ENCODE data around the gene THBS2.
A peak's percentile ranks its signal among the peaks of the same experiment; 100 is the strongest.

Gene THBS2

DNA sequence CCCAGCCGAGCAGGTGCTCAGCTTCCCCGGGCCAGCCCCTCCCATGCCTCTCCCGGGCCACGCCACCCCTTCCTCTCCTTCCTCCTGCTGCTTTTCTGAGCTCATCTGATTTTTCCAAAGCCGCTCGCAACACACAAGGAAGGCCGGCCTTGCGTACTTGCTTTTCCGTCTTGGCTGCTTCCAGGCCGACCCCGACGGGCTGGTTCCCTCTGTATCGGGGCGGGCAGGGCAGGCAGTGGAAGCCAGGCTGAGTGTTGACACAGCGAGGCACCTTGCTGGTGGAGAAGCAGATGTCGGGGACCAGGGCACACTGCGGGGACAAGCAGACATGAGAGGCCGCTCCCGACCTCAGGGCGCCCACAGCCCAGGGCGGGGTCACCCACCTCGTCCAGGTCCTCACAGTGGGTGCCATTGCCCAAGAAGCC is 21.1 kb downstream of the THBS2 start:
- DNase-seq (ENCODE audit: low spot score) (no peak), FAIRE-seq (no peak)

DNA sequence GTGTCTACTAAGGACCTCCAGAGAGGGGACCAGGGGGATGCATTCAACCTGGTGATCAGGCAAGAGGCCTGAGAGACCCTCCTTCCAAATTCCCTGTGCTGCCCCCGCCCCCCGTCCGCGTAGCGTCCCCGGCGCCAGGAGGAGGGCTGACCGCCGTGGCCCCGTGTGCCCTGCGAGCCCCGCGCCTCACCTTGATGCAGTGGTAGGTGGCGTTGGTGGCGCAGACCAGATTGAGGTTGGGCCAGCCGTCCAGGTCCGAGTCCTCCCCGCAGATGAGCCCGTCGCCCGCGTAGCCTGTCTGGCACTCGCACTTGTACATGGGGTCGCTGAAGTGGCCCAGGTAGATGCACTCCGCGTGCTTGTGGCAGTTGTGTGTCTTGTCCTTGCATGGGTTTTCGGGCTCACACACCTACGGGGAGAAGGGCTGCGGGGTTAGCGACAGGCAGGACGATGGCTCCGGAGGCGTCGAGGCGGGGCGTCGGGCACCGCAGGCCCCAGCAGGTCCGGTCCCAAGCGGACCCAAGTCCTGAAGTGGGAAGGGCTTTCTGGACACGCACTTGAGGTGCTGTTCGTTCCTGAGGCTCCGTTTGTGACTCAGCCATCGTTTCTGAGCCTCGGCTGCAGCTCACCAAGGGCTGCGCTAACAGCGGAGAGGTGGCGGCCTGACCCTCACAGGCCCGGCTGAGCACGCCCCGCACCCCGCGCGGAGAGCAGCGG is 21.7 kb downstream of the THBS2 start:
- DNase-seq (ENCODE audit: low spot score): no peak
- FAIRE-seq: no peak

DNA sequence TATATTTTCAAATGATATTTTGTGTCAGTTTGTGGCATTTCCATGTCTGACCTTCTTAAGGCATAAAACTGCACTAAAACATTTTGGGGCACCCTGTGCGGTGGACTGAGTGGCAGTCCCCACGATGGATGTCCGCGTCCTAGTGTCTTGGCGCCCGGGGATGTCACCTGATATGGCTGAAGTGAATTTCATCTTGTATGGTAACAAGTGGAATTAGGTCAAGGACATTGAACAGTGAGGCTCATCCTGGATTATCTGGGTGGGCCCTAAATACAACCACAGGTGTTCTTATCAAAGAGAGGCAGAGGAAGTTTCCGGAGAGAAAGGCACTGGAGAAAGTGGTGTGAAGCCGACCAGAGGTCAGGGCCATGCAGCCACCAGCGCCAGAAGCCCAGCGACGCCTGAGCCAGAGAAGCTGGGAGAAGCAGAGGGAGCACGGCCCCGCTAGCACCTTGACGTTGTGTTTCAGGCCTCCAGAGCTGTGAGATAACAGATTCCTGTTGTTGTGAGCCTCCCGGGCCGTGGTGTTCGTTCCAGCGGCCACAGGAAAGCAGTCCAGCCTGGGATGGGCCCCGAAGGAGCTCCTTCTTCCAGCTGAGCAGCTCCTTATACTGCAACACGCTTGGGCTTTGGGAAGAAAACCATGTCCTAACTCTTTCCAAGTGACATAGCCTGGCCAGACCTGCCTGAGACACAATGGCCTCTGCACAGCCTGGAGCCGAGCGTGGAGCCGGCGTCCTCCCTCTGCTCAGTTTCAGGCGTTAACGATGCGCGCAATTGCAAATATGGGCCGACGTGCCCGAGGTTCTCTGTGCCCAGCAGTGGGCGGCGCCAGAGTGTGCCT is 22.5 kb downstream of the THBS2 start:
- no peak for DNase-seq (ENCODE audit: low spot score)
- no peak for FAIRE-seq

DNA sequence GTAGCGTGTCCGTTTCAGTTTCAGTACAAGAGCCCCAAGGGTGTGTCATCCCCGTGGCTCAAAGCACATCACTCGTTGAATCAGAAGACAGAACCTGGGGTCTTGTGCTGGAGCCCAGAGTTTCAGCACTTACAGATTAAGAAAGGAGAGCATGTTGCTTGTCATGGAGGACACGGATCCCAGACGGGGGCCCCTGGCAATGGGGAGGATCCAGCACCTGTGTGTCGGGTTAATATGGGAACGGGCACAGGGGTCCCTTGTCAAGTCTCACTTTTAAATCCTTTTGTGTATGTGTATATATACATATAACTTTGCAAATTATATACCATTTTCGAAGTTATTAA is 23.4 kb downstream of the THBS2 start:
- no peak for FAIRE-seq
- no peak for DNase-seq (ENCODE audit: low spot score)

DNA sequence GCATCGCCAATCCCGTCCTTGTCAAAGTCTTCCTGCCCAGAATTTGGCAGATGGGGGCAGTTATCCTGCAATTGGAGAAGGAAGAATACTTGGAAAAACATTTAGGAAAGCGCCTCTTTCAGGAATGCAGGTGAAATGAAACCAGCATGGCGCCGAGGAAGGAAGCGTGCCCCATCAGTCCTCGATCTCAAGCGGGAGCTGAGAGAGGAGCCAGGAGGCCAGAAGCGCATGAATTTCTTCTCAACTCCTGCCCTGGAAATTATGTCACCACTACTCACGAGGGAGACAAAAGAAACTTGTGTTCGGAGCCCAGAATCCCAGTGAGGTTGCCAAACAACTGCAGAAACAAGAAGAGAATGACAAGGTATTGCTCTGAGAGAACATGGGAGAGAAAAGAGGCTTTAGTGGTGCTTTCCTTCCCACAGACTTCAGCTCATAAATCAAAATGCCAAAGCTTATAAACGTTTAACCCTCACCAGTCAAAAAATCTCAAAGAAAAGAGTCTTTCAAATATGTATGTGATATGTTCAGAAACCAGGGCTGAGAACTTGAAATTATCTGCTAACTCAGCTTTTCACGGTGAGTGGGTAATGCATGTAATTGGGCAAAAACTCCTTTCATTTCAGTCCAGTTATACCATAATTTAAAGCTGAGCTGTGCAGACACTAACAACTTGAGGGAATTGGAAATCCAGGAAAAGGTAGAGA is 23.9 kb downstream of the THBS2 start:
- FAIRE-seq: no peak
- DNase-seq (ENCODE audit: low spot score): no peak

DNA sequence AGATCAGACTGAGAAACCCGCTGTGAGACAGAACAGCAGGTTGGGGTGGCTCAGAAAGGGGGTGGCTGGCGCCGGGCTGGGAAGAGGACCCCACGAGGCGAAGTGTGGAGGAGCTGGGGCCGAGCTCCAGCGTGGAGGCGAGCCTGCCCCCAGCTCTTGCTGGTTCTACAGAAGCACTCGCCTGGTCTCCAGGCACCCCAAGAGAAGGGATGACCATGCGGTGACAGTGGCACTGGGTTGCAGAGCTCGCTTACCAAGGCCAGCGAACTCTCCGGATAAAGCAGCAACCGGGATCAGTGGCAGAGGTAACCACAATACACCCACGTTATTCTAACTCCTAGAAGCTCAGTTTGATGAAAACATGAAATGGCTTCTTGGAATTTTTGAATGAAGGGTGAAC is 26.5 kb downstream of the THBS2 start:
- DNase-seq (ENCODE audit: low spot score) (no peak), FAIRE-seq (no peak)

DNA sequence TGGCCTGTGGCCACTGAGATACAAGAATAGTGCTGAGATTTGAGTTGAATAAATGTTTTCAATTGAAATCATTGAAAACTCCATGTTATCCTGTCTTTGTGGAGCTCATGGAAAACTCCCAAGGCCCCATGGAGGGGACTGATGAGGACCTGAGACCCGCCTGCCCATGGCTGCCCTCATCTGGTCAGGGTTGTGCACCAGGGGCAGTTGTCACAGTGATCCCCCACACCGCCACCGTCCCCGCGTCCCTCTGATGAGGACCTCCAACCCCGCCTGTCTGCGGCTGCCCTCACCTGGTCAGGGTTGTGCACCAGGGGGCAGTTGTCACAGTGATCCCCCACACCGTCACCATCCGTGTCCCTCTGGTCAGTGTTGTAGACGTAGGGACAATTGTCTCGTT is 27.8 kb downstream of the THBS2 start:
- no peak for FAIRE-seq
- no peak for DNase-seq (ENCODE audit: low spot score)

DNA sequence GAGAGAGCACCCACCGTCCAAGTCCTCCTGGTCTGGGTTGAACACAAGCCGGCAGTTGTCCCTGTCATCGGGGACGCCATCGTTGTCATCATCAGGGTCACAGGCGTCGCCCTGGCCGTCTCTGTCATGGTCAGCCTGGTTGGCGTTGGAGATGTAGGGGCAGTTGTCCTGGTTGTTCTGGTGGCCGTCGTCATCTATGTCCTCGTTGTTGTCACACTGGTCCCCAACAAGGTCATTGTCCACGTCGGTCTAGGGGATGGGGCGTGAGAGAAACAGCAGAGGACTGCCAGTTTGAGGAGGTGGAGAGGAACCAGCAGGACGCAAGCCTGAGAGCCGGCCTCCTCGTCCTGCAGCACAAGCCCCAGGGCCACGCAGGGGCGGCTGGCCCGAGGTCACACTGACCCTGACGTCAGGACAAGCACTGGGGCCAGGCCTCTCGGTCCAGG is 28.5 kb downstream of the THBS2 start:
- no peak for FAIRE-seq
- DNase-seq (ENCODE audit: low spot score): no peak

DNA sequence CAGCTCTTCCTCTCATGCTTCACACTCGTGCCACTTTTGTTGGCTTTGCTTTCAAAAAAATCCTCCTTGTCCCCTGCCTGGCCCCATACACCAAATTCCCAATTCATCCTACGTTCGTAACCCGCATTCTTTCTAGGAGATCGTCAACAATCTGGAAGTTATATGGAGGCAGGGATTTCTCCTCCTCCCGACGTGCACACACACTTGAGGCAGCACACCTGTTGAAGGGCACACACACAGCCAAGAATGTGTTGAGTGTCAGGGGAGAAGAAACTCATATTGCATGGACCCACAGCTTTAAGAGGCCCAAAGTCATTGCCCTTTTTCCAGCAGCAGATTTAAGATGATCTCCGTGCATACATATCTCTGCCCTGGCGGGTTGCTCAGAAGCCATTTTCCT is 28.9 kb downstream of the THBS2 start:
- no peak for FAIRE-seq

DNA sequence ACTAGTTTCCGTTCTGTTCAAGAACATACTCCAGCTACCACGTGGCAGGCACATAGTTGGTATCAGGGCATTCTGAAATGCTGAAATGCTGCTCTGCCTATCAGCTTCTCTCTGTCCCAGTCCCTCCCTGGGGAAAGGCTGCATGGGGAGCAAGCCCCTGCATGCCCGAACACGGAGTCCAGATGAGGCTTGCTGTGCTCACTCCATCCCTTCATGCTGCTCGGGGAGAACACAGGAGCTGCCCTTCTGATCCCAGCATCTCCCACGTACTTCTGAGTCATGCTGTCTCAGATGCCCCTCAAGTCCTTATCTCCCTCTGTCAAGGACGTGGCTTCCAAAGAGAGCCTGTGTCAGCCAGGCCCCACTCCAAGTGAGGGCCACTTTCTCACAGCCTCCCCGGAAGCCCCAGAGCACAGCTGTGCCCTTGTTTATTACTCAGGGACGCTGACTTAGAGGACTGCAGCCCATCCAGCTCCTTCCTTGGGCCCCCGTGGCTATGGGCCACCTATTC is 29.4 kb downstream of the THBS2 start:
- FAIRE-seq (no peak), DNase-seq (ENCODE audit: low spot score) (no peak)

More for the DNA sequence above, 28.9 kb downstream of the THBS2 start:
- DNase-seq (ENCODE audit: low spot score): no peak

DNA sequence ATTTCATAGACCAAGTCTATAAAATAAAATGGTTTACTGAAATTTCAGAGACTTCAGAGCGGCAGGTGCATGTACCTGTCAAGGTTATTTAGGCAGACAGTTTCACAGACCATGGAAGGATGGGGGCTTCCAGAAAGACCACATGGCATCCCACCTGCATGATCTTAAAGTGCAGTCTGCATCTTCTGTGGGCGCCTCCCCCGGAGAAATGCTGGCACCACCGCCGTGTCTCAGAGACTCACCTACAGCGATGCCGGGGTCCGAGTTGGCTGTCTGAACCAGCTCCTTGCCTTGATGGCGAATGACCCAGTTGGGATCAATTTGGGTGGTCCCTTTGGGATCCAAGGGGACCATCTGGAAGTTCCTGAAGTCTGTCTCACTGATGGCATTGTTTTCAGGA is 30.6 kb downstream of the THBS2 start:
- FAIRE-seq (no peak), DNase-seq (ENCODE audit: low spot score) (no peak)

DNA sequence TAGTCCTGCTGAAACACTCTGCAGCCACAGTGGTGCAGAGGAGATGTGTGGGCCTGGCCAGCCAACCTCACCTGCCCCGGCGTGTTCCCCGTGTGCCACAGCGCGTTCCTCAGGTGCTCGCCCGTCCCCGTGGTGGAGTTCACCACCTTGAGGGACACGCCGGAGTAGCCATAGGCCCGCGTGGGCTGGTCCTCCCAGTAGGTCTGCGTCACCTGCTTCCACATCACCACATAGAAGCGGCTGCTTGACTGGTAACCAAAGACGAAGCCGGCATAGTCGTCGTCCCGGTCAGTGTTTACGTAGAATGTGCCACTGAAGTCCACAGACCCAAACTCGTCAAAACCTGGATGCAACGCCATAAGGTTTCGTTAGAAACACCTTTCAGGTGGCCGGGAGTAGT is 31.5 kb downstream of the THBS2 start:
- no peak for FAIRE-seq
- no peak for DNase-seq (ENCODE audit: low spot score)

DNA sequence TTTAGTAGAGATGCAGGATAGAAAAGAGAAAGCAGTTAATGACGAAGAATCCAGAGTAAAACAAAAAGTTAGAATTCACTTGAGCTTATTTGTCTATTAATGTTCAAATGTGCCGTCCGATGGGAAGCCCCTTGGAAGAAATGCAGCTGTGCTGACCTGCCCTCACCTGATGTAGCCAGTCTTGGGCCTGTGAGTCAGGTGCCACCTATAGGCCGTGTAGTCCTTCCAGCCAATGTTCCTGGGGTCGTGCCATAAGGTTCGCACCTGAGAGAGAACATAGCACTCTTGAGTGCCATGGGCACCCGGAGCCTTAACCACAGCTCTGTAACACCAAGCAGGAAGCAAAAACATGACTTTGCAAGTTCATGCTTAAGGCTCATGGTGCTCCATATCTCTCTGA is 32.4 kb downstream of the THBS2 start:
- DNase-seq (ENCODE audit: low spot score): no peak
- FAIRE-seq: no peak

DNA sequence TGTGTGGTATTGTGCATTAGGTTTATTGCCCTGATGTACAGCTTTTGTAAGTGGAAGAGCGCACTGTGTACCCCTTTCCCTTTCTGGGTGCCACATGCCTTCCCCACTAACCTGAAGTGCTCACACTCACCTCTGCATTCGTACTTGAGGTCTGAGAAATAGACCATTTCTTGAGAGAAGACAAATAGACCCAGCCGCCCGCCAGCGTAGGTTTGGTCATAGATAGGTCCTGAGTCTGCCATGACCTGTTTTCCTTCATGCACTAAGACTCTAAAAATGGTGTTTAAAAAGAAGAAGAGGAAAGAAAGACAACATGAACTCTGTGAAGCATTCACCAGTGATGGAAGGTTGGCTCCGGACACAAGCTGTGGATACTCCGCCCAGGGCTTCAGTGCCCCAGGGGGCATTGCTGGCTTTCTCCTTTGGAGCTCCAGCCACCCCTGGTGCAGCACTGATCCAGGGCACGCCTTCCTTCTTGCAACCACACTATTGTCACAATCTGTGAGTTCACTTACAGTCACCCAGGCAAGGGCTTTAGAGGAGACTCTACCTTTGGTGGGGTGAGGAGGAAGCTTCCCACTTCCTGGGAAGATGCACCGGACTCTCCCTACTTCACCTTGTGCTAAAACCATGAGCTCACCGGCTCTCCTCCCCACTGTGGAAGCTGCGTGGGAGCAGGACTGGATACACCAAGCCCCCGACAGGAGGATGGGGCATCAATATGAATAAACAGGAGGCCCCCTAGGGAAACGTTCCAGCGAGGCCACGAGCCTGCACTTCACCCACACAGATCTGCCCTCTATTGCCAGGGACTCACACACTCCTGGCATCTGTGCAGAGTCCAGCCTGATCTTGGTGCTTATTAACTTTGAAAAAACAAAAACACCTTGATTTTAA is 33.3 kb downstream of the THBS2 start:
- FAIRE-seq (no peak), DNase-seq (ENCODE audit: low spot score) (no peak)

DNA sequence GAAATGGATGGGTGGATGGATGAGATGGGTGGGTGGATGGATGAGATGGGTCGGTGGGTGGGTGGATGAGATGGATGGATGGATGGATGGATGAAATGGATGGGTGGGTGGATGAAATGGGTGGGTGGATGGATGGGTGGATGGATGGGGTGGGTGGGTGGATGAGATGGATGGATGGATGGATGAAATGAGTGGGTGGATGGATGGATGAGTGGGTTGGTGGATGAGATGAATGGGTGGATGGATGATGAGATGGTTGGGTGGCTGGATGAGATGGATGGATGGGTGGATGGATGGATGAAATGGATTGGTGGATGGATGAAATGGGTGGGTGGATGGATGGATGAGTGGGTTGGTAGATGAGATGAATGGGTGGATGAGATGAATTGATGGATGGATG is 35.7 kb downstream of the THBS2 start:
- DNase-seq (ENCODE audit: low spot score) (no peak), FAIRE-seq (no peak)

DNA sequence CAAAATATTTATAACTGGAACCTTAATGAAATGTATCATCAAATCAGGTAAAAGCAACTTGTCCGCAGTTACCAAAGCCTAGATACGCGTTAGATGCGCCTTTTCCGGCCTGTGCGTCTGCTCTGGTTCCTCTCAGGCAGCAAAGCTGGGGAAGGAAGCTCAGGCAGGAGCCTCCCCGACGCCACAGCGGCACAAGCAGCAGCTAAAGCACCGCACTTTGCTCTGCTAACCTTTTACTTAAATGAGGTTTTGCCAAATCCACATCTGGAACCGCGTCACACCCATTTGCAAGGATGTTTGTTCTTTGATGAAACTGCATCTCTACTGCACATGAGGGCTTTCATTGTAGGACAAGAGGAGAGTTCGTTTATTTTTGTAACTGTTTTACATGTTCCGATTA is 36.8 kb downstream of the THBS2 start:
- no peak for FAIRE-seq
- no peak for DNase-seq (ENCODE audit: low spot score)

DNA sequence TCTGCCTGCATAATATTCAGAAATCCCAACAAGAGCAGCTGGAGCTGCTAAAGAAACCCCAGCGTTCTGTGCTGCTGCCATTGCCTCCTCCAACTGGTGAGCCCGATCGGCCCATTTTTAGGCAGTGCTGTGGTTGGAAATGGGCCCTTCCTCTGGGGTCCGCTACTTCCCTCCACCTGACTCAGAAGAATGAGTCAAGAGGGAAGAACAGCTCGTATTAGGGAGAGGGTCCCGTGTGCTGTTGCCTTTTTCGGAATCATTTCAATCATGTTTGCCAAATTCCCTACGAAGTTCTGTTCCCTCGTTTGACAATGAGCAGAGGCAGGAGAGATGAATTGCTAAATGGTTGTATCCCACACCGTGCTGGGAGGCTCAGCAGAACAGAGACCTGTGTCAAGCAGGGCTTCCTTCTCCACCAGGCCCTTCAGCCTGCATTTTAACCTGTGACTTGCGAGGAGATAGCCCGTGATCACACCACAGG is 38.4 kb downstream of the THBS2 start:
- no peak for FAIRE-seq
- no peak for DNase-seq (ENCODE audit: low spot score)

DNA sequence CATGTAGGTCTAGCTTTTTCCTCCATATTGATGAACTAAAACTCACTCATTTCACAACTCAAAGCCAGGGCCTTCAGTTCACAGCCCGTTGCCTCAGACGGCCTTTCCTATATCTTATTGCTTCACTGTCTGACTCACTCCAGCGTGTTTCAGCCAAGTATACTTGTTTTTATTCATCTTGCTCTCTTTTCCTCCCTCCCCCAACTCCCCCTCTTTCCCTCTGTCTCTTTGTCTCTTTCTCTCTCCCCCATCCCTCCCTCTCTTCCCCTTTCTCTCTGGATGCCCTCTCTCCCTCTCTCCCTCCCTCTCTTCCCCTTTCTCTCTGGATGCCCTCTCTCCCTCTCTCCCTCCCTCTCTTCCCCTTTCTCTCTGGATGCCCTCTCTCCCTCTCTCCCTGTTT is 38.9 kb downstream of the THBS2 start:
- DNase-seq (ENCODE audit: low spot score) (peak; percentile 45), FAIRE-seq (peak; percentile 34)

DNA sequence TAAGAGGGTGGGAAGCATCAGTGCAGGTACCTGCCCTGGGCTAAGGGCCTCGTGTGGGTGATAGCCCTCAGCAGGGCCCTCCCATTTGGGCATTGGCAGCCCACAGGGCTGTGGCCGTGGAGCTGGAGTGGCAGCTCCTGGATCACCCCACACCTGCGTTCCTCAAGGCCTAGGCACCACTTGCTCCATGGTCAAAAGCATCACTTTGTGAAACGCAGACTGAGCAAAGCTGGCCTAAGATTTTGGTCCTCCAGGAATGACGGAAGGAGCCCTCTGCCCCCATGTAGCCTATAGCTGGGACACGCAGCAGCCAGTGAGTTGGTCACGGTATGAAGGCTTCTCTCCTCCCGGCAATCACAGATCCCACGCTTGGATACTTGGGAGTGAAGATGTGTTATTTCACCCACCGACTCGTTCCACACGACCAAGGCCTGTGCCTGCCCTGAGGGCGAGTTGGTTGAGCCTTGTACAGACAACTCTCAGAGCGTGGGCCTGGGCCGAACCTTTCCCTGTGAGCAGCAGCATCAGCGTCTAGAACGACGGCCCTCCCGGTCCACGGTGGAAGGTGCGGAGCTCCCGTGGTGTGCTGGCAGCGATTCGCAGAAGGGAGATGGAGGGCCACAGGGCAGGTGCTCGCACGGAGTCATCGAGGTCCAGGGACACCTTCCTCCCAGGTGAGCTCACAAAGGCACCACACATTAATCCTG is 39.7 kb downstream of the THBS2 start:
- FAIRE-seq (no peak), DNase-seq (ENCODE audit: low spot score) (no peak)

Data from RCC 7860 (cell line).